Activated CD4-positive, alpha-beta memory T cell treated with anti-CD3 and anti-CD28 coated beads, Interleukin-2, amount 10 ng/mL, durations not matched to agents 7 days and 5 days (primary cell): ENCODE data around the gene NDUFV2. TPM values are rescaled to one million over a fixed set of nuclear protein-coding genes. Genes with fewer than 3 reads are reported as not detected.

Experiments used
- CTCF ChIA-PET: fragments of 350-600 bp; sonication (Branson Sonifier 250); formaldehyde crosslinking; loops from one replicate; lab custom pipeline; 2021; ENCODE audit warnings: antibody characterized with exemption, inconsistent platforms; lab: Charles Lee
- POLR2A ChIA-PET: fragments of 350-600 bp; sonication (Branson Sonifier 250); formaldehyde crosslinking; loops from one replicate; lab custom pipeline; 2021; ENCODE audit warnings: antibody characterized with exemption; lab: Charles Lee
- DNase-seq: peaks from one replicate; pipeline ENCODE4 v3.0.0-alpha.2; 2020
- H3K27ac Mint-ChIP-seq: one replicate; pipeline ENCODE4 v1.8.0; 2021; ENCODE audit warnings: mild to moderate bottlenecking, mixed read lengths
- H3K27me3 Mint-ChIP-seq: one replicate; pipeline ENCODE4 v1.8.0; 2021; ENCODE audit warnings: mixed read lengths
- H3K36me3 Mint-ChIP-seq: one replicate; pipeline ENCODE4 v1.8.0; 2021; ENCODE audit warnings: low read depth, mixed read lengths
- H3K4me1 Mint-ChIP-seq: one replicate; pipeline ENCODE4 v1.8.0; 2021; ENCODE audit warnings: mixed read lengths
- H3K4me3 Mint-ChIP-seq: one replicate; pipeline ENCODE4 v1.8.0; 2021; ENCODE audit warnings: mild to moderate bottlenecking, mixed read lengths
- H3K9me3 Mint-ChIP-seq: one replicate; pipeline ENCODE4 v1.8.0; 2021; ENCODE audit warnings: mixed read lengths
- total RNA-seq, 2 experiments: library from RNA; stranded (reverse); gene quantifications; one replicate each; pipeline ENCODE4 v1.2.3, GENCODE V29; 2021

Gene NDUFV2
- total RNA-seq, 2 experiments from 2014 or later: 288 to 295 TPM

GRCh38 chr18:9120796-9121195 is 18.3 kb downstream of the NDUFV2 start:
- ChIA-PET POLR2A (interaction anchor here (0.9 to 15.1 kb wide), 6 partner anchors 11 to 47 kb away, joined by 3 to 479 read pairs (median 6); partner anchors contain the start of gene ANKRD12), CTCF (no interaction called here)
- Mint-ChIP-seq H3K4me1 (peaks cover 69% of the 10 kb centered on the region), H3K36me3 (peaks cover 81% of the 10 kb centered on the region), H3K4me3 (no peak overlapping the region), H3K9me3 (no peaks in the 10 kb centered on the region), H3K27me3 (no peaks in the 10 kb centered on the region), H3K27ac (no peak overlapping the region)
- DNase-seq: no peak

GRCh38 chr18:9123520-9123919 is 21.0 kb downstream of the NDUFV2 start:
- CTCF ChIA-PET: interaction anchor here (1.6 kb wide), 1 partner anchor 50 kb away, joined by 4 read pairs; no protein-coding TSS in a partner anchor
- DNase-seq: no peak
- Mint-ChIP-seq H3K36me3 (peaks cover 83% of the 10 kb centered on the region), H3K4me1 (peaks cover 52% of the 10 kb centered on the region), H3K9me3 (no peaks in the 10 kb centered on the region), H3K27me3 (no peaks in the 10 kb centered on the region), H3K27ac (peak overlapping the region; percentile 26), H3K4me3 (no peak overlapping the region)
- POLR2A ChIA-PET: interaction anchor here (0.9 to 4.0 kb wide), 5 partner anchors 9 to 41 kb away, joined by 3 to 76 read pairs (median 5); partner anchors contain the start of gene ANKRD12

DNA sequence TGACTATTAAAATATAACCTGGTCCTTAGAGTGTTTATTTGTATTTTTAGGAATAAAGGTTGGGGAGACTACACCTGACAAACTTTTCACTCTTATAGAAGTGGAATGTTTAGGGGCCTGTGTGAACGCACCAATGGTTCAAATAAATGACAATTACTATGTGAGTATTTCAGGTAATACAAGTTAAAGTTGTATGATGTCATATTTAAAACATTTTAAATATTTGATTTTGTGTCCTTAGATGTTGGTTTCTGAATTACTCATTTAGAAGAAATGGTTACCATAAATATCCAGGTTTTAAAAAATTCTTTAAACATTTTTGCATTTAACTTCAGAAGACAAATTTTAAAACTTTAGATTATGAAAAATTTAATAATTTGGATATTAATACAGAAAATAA is 22.3 kb downstream of the NDUFV2 start:
- DNase-seq: no peak
- Mint-ChIP-seq H3K27me3 (no peaks in the 10 kb centered on the region), H3K9me3 (no peaks in the 10 kb centered on the region), H3K36me3 (peaks cover 84% of the 10 kb centered on the region), H3K4me1 (peaks cover 50% of the 10 kb centered on the region), H3K27ac (no peak overlapping the region), H3K4me3 (no peak overlapping the region)
- CTCF ChIA-PET: interaction anchor here (0.6 to 0.7 kb wide), 2 partner anchors 10 to 11 kb away, joined by 3 read pairs; partner anchors contain the start of gene ANKRD12
- POLR2A ChIA-PET: interaction anchor here (5.3 to 20.9 kb wide), 3 partner anchors 11 to 42 kb away, joined by 24 to 524 read pairs (median 74); partner anchors contain the start of gene ANKRD12

- DNase-seq: no peak
- no peak overlapping the region for H3K27ac Mint-ChIP-seq
- H3K27me3 Mint-ChIP-seq: no peaks in the 10 kb centered on the region
- H3K4me3 Mint-ChIP-seq: no peak overlapping the region
- ChIA-PET CTCF (interaction anchor here (0.7 to 1.6 kb wide), 4 partner anchors 10 to 52 kb away, joined by 3 to 4 read pairs (median 4); no protein-coding TSS in a partner anchor), POLR2A (interaction anchor here (1.0 to 20.9 kb wide), 5 partner anchors 11 to 43 kb away, joined by 3 to 524 read pairs (median 24); partner anchors contain the start of gene ANKRD12)
- H3K9me3 Mint-ChIP-seq: no peaks in the 10 kb centered on the region
- peaks cover 78% of the 10 kb centered on the region for H3K36me3 Mint-ChIP-seq
- peaks cover 44% of the 10 kb centered on the region for H3K4me1 Mint-ChIP-seq
These were observed 23.8 kb downstream of the NDUFV2 start for GRCh38 chr18:9126337-9126736.

DNA sequence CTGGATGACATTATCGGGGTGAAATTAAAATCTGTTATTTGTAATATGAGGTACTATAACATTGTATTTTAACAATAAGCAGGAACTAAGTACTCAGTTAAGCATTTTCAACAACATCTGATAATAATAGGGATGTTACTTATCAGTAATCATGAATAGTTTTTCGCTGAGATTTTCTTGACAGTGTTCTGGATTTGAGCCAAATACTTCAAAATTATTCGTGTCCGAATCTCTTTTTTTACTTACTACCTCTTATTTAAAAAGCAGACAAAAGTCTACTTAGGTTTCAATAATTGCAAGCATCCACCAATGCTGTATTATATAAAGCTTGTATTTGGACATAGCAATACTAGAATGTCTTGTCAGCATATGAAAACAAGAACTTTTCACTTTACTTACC is 27.7 kb downstream of the NDUFV2 start:
- Mint-ChIP-seq H3K36me3 (peaks cover 74% of the 10 kb centered on the region), H3K9me3 (no peaks in the 10 kb centered on the region), H3K4me3 (no peak overlapping the region), H3K27ac (no peak overlapping the region), H3K4me1 (peaks cover 51% of the 10 kb centered on the region), H3K27me3 (no peaks in the 10 kb centered on the region)
- ChIA-PET POLR2A (interaction anchor here (1.7 to 20.9 kb wide), 3 partner anchors 17 to 47 kb away, joined by 5 to 524 read pairs (median 7); no protein-coding TSS in a partner anchor), CTCF (no interaction called here)
- DNase-seq: no peak

GRCh38 chr18:9130806-9131205 is 28.3 kb downstream of the NDUFV2 start:
- H3K9me3 Mint-ChIP-seq: no peaks in the 10 kb centered on the region
- ChIA-PET CTCF (no interaction called here), POLR2A (interaction anchor here (1.1 to 20.9 kb wide), 4 partner anchors 9 to 48 kb away, joined by 3 to 524 read pairs (median 6); no protein-coding TSS in a partner anchor)
- H3K4me1 Mint-ChIP-seq: peaks cover 52% of the 10 kb centered on the region
- H3K36me3 Mint-ChIP-seq: peaks cover 73% of the 10 kb centered on the region
- no peak for DNase-seq
- no peak overlapping the region for H3K4me3 Mint-ChIP-seq
- H3K27ac Mint-ChIP-seq: no peak overlapping the region
- no peaks in the 10 kb centered on the region for H3K27me3 Mint-ChIP-seq

- Mint-ChIP-seq H3K9me3 (no peaks in the 10 kb centered on the region), H3K27ac (no peak overlapping the region), H3K4me3 (no peak overlapping the region), H3K4me1 (peaks cover 50% of the 10 kb centered on the region), H3K27me3 (no peaks in the 10 kb centered on the region), H3K36me3 (peaks cover 61% of the 10 kb centered on the region)
- no peak for DNase-seq
- POLR2A ChIA-PET: interaction anchor here (0.9 to 20.9 kb wide), 4 partner anchors 9 to 35 kb away, joined by 3 to 524 read pairs (median 4); no protein-coding TSS in a partner anchor
- CTCF ChIA-PET: no interaction called here
These were observed 30.1 kb downstream of the NDUFV2 start for GRCh38 chr18:9132628-9133027.

DNA sequence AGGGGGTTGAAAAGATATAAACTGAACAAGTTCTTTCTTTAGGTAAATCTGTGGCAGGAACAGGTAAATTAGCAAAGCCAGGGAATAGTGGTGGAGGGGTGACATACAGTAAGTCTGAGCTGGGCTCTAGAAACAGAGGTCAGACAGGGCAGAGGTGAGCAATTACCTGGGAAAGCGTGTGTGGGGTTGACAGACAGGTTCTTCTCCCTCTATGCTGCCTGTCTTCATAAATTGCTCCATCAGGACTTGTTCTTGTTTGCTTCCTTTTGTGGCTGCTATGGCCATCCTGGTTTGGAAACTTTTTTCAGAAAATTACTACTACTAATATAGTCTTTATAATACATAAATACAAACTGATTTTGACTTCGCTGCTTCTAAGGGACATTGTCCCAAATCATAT is 30.7 kb downstream of the NDUFV2 start:
- ChIA-PET CTCF (no interaction called here), POLR2A (interaction anchor here (12.4 to 20.9 kb wide), 2 partner anchors 20 to 29 kb away, joined by 460 to 524 read pairs; partner anchors contain the start of gene NDUFV2)
- H3K27ac Mint-ChIP-seq: no peak overlapping the region
- no peaks in the 10 kb centered on the region for H3K9me3 Mint-ChIP-seq
- DNase-seq: no peak
- H3K4me1 Mint-ChIP-seq: peaks cover 47% of the 10 kb centered on the region
- H3K36me3 Mint-ChIP-seq: peaks cover 60% of the 10 kb centered on the region
- no peaks in the 10 kb centered on the region for H3K27me3 Mint-ChIP-seq
- H3K4me3 Mint-ChIP-seq: no peak overlapping the region

- peaks cover 51% of the 10 kb centered on the region for H3K4me1 Mint-ChIP-seq
These were observed 32.8 kb downstream of the NDUFV2 start for GRCh38 chr18:9135081-9135911.

GRCh38 chr18:9135912-9136314 is 33.4 kb downstream of the NDUFV2 start:
- ChIA-PET POLR2A (interaction anchor here (0.7 to 20.9 kb wide), 13 partner anchors 9 to 778 kb away, joined by 3 to 752 read pairs (median 9); partner anchors contain the start of genes NDUFV2, TWSG1 and VAPA), CTCF (interaction anchor here (1.0 to 1.8 kb wide), 4 partner anchors 9 to 62 kb away, joined by 3 to 8 read pairs (median 3); no protein-coding TSS in a partner anchor)
- Mint-ChIP-seq H3K4me3 (peak overlapping the region; percentile 86), H3K9me3 (no peaks in the 10 kb centered on the region), H3K27ac (peak overlapping the region; percentile 96), H3K27me3 (no peaks in the 10 kb centered on the region), H3K36me3 (peaks cover 61% of the 10 kb centered on the region), H3K4me1 (peaks cover 54% of the 10 kb centered on the region)
- peak; percentile 51 for DNase-seq

More at GRCh38 chr18:9135081-9135911, 32.8 kb downstream of the NDUFV2 start:
- Mint-ChIP-seq H3K27me3 (no peaks in the 10 kb centered on the region), H3K9me3 (no peaks in the 10 kb centered on the region), H3K36me3 (peaks cover 59% of the 10 kb centered on the region), H3K4me3 (peak overlapping the region; percentile 86), H3K27ac (peak overlapping the region; percentile 80)
- ChIA-PET CTCF (interaction anchor here (0.6 to 1.8 kb wide), 8 partner anchors 9 to 485 kb away, joined by 3 to 8 read pairs (median 4); no protein-coding TSS in a partner anchor), POLR2A (interaction anchor here (0.7 to 20.9 kb wide), 12 partner anchors 8 to 512 kb away, joined by 3 to 752 read pairs (median 26); partner anchors contain the start of gene NDUFV2)
- DNase-seq: no peak

GRCh38 chr18:9136315-9137155 is 34.0 kb downstream of the NDUFV2 start, which contains the start of gene ANKRD12:
Gene ANKRD12 (plus strand): TSS chr18:9136781. CDS start chr18:9182433, 45,652 bp downstream.
- Mint-ChIP-seq H3K4me1 (peaks cover 60% of the 10 kb centered on the region), H3K27ac (peak within 1 kb of the TSS; percentile 96)
- CTCF ChIA-PET: interaction anchor here (1.0 to 4.6 kb wide), 5 partner anchors 10 to 54 kb away, joined by 3 to 23 read pairs (median 3); partner anchors contain the start of gene NDUFV2

More at GRCh38 chr18:9136315-9137155, 34.0 kb downstream of the NDUFV2 start, which contains the start of gene ANKRD12:
- DNase-seq: peak; percentile 99
- H3K9me3 Mint-ChIP-seq: no peaks in the 10 kb centered on the region
- no peaks in the 10 kb centered on the region for H3K27me3 Mint-ChIP-seq
- POLR2A ChIA-PET: interaction anchor here (0.7 to 20.9 kb wide), 17 partner anchors 9 to 778 kb away, joined by 3 to 752 read pairs (median 9); partner anchors contain the start of genes NDUFV2, RALBP1, TWSG1 and VAPA
- peak within 1 kb of the TSS; percentile 86 for H3K4me3 Mint-ChIP-seq
- H3K36me3 Mint-ChIP-seq: peaks cover 64% of the 10 kb centered on the region
